ENCODE data around the gene PTF1A.

GRCh38 chr10:23174074-23174976 is 17.8 kb upstream of the PTF1A start:
- TF ChIP-seq CTCF (IDR thresholded peaks at IDR 0.05) (no peak), POLR2A (IDR thresholded peaks at IDR 0.05) (no peak)

All from testis (tissue), 2 donors.